ENCODE measurements around the gene MS4A13. TPM values are rescaled to one million over a fixed set of nuclear protein-coding genes. Genes with fewer than 3 reads are reported as not detected.

Gene MS4A13
- total RNA-seq, 1 donor from 2014 or later = not detected

DNA sequence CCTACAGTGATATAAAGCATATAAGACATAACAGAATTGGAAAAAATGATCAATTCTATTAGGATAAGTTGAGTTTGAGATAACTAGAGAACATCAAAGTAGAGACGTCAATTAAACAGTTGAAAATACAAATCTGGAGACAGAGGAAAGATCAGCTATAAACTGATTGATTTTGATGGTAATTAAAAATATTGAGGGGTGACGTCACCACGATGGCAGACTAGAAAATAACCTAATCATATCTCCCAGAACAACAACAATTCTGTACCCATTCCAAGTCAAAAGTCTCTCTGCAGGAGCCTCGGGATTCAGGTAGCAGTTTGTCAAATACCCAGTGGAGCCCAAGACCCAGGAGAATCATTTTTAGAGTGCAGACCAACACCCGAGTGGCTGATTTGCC is 28.9 kb downstream of the MS4A13 start:
- Mint-ChIP-seq H3K4me3 (ENCODE audit: low read depth) (no peak overlapping the region), H3K36me3 (ENCODE audit: insufficient read depth) (no peaks in the 10 kb centered on the region), H3K9me3 (ENCODE audit: low read depth) (peaks cover 9% of the 10 kb centered on the region), H3K27ac (no peak overlapping the region), H3K27me3 (peaks cover 2% of the 10 kb centered on the region), H3K4me1 (ENCODE audit: low read depth) (no peaks in the 10 kb centered on the region)
- TF ChIP-seq, protein P1, sequence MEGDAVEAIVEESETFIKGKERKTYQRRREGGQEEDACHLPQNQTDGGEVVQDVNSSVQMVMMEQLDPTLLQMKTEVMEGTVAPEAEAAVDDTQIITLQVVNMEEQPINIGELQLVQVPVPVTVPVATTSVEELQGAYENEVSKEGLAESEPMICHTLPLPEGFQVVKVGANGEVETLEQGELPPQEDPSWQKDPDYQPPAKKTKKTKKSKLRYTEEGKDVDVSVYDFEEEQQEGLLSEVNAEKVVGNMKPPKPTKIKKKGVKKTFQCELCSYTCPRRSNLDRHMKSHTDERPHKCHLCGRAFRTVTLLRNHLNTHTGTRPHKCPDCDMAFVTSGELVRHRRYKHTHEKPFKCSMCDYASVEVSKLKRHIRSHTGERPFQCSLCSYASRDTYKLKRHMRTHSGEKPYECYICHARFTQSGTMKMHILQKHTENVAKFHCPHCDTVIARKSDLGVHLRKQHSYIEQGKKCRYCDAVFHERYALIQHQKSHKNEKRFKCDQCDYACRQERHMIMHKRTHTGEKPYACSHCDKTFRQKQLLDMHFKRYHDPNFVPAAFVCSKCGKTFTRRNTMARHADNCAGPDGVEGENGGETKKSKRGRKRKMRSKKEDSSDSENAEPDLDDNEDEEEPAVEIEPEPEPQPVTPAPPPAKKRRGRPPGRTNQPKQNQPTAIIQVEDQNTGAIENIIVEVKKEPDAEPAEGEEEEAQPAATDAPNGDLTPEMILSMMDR (IDR thresholded peaks at IDR 0.05; ENCODE audit: unreplicated experiment) = no peak
- no peak for DNase-seq (ENCODE audit: low spot score, unreplicated experiment)

DNA sequence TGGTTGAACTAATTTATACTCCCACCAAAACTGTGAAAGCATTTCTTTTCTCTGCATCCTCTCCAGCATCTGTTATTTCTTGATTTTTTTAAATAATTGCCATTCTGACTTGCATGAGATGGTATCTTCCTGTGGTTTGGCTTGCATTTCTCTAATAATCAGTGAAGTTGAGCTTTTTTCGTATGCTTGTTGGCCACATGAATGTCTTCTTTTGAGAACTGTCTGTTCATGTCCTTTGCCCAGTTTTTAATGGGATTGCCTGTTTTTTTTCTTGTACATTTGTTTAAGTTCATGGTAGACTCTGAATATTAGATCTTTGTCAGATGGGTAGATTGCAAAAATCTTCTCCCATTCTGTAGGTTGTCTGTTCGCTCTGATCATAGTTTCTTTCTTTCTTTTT is 46.1 kb downstream of the MS4A13 start:
- DNase-seq (ENCODE audit: low spot score, unreplicated experiment) = no peak
- H3K36me3 Mint-ChIP-seq (ENCODE audit: insufficient read depth) = peaks cover 2% of the 10 kb centered on the region

DNA sequence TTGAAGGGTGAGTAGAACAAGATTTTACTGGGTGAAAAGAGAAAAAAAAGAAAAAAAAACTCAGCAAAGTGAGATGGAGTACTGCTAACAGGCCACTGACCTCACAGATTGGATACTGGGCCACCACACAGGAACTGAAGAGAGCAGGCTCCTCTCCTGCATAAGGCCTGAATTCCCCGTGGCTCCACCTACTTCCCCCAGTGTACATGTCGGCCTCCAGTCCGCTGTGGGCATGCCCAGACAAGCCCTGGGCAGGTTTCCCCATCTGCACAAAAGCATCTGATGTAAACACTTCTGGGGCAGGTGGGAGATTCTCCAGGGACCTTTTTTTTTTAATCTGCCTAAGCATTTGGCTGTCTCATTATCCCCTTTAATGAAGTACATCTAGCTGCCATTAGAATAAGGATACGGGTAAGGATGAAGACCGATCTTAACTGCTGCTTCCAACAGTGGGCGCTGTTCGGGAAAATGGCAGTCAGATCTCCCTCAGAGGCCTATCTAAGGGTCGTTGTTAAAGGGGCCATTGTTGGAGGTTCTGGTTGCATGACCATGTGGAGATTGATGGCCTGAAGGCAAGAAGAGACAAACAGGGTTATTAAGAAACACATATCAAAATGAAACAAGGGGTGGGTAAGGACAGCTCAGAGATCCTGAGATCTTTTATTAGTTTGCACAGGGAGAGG is 48.5 kb downstream of the MS4A13 start:
- no peak overlapping the region for H3K27ac Mint-ChIP-seq
- H3K9me3 Mint-ChIP-seq (ENCODE audit: low read depth) = peaks cover 16% of the 10 kb centered on the region
- no peak overlapping the region for H3K4me3 Mint-ChIP-seq (ENCODE audit: low read depth)
- H3K4me1 Mint-ChIP-seq (ENCODE audit: low read depth) = peaks cover 7% of the 10 kb centered on the region
- H3K27me3 Mint-ChIP-seq = peaks cover 8% of the 10 kb centered on the region
- TF ChIP-seq, protein P1 (IDR thresholded peaks at IDR 0.05; ENCODE audit: unreplicated experiment) = no peak
- H3K36me3 Mint-ChIP-seq (ENCODE audit: insufficient read depth) = peaks cover 2% of the 10 kb centered on the region
- DNase-seq (ENCODE audit: low spot score, unreplicated experiment) = no peak

More for the DNA sequence above, 46.1 kb downstream of the MS4A13 start:
- peaks cover 17% of the 10 kb centered on the region for H3K27me3 Mint-ChIP-seq
- TF ChIP-seq, protein P1 (IDR thresholded peaks at IDR 0.05; ENCODE audit: unreplicated experiment) = no peak
- H3K4me3 Mint-ChIP-seq (ENCODE audit: low read depth) = no peak overlapping the region
- H3K9me3 Mint-ChIP-seq (ENCODE audit: low read depth) = peaks cover 29% of the 10 kb centered on the region
- peaks cover 7% of the 10 kb centered on the region for H3K4me1 Mint-ChIP-seq (ENCODE audit: low read depth)
- no peak overlapping the region for H3K27ac Mint-ChIP-seq

DNA sequence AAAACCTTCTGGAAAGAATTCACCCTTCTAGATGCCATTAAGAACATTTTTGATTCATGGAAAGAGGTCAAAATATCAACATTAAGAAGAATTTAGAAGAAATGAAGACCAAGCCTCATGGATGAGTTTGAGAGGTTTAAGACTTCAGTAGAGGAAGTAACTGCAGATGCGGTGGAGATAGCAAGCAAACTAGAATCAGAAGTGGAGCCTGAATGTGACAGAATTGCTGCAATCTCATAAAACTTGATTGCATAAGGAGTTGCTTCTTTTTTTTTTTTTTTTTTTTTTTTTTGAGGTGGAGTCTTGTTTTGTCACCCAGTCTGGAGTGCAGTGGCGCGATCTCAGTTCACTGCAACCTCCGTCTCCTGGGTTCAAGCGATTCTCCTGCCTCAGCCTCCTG is 51.6 kb downstream of the MS4A13 start:
- Mint-ChIP-seq H3K4me1 (ENCODE audit: low read depth) (no peaks in the 10 kb centered on the region), H3K9me3 (ENCODE audit: low read depth) (peaks cover 8% of the 10 kb centered on the region), H3K27me3 (peaks cover 7% of the 10 kb centered on the region), H3K27ac (no peak overlapping the region), H3K36me3 (ENCODE audit: insufficient read depth) (no peaks in the 10 kb centered on the region), H3K4me3 (ENCODE audit: low read depth) (no peak overlapping the region)
- TF ChIP-seq, protein P1 (IDR thresholded peaks at IDR 0.05; ENCODE audit: unreplicated experiment) = no peak
- no peak for DNase-seq (ENCODE audit: low spot score, unreplicated experiment)

DNA sequence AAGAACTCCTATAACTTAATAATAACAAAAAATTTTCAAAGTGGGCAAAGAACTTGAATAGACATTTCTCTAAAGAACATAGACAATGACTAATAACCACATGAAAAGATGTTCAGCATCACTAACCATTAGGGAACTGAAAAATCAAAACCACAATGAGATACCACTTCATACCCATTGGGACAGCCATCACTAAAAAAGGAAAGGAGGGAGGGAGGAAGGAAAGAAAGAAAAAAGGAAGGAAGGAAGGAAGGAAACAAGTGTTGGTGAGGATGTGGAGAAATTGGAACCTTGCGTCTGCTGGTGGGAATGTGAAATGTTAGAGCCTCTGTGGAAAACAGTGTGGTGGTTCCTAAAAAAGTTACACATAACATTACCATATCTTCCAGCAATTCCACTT is 55.8 kb downstream of the MS4A13 start:
- Mint-ChIP-seq H3K4me1 (ENCODE audit: low read depth) (no peaks in the 10 kb centered on the region), H3K27me3 (peaks cover 3% of the 10 kb centered on the region), H3K27ac (no peak overlapping the region), H3K36me3 (ENCODE audit: insufficient read depth) (no peaks in the 10 kb centered on the region), H3K9me3 (ENCODE audit: low read depth) (no peaks in the 10 kb centered on the region), H3K4me3 (ENCODE audit: low read depth) (no peak overlapping the region)
- no peak for DNase-seq (ENCODE audit: low spot score, unreplicated experiment)
- TF ChIP-seq, protein P1 (IDR thresholded peaks at IDR 0.05; ENCODE audit: unreplicated experiment) = no peak

Data from progenitor cell of endocrine pancreas (in vitro differentiated cells).